HCT116 (cell line): Measurements from ENCODE around the gene KRTAP17-1. TPM values are rescaled to one million over a fixed set of nuclear protein-coding genes. Genes with fewer than 3 reads are reported as not detected.

Experiments used
- ATAC-seq: fragments of 200-7000 bp; cut with Tn5 transposase; 2 replicates; pipeline ENCODE4 v1.9.1; 2020; ENCODE audit warnings: mild to moderate bottlenecking, moderate library complexity
- BruUV-seq: library from RNA; stranded (reverse); fragments of 400-500 nt; replicated peaks from 2 replicates; lab custom pipeline; 2021; lab: Mats Ljungman, UMichigan
- CTCF ChIA-PET: fragments of 300-600 bp; sonication (Branson Sonifier 250); formaldehyde crosslinking; loops from one replicate; lab custom pipeline; 2021; ENCODE audit warnings: antibody characterized with exemption; lab: Charles Lee
- POLR2A ChIA-PET: fragments of 300-600, 350-600 bp; sonication (Branson Sonifier 250); formaldehyde crosslinking; loops from one replicate; lab custom pipeline; 2021; ENCODE audit warnings: antibody characterized with exemption; lab: Charles Lee
- RAD21 ChIA-PET, 2 experiments: fragments of 300-600 bp; sonication (Branson Sonifier 250); formaldehyde crosslinking; loops; one replicate each; lab custom pipeline; 2023; ENCODE audit warnings: low total read pairs in 2 of 2; ENCODE audit not compliant: uncharacterized antibody in 2 of 2, unreplicated experiment in 2 of 2, low non-redundant PET in 1 of 2; lab: Charles Lee
- DNase-seq: peaks from one replicate; pipeline ENCODE4 v3.0.0-alpha.2; 2010; ENCODE audit warnings: low read depth, low spot score
- H2AFZ ChIP-seq: fragments of 200-600 bp; shearing (Covaris generic), sonication (generic); 2 replicates; pipeline ENCODE4 v1.6.1; 2017; ENCODE audit warnings: low read depth, mixed run types, mixed read lengths, antibody characterized with exemption, low read length; ENCODE audit not compliant: poor library complexity, severe bottlenecking
- H3K27ac ChIP-seq: 2 replicates; pipeline ENCODE4 v1.5.1; 2012; ENCODE audit warnings: low read depth, low read length
- H3K27me3 ChIP-seq: fragments of 200-600 bp; sonication (generic); 2 replicates; pipeline ENCODE4 v1.6.1; 2016; ENCODE audit warnings: mixed run types, low read length, mixed read lengths; ENCODE audit not compliant: insufficient read depth
- H3K36me3 ChIP-seq, 2 experiments: fragments of 200-500 bp in 1 of 2; fragments of 200-600 bp in 1 of 2; sonication (Bioruptor generic) in 1 of 2; sonication (generic) in 1 of 2; 2 replicates each; pipeline versions ENCODE4 v1.5.1 to v1.6.1; 2014 to 2016; ENCODE audit warnings: low read length in 2 of 2, inconsistent platforms in 1 of 2, mixed read lengths in 1 of 2, mixed run types in 1 of 2; ENCODE audit not compliant: insufficient read depth in 2 of 2, control insufficient read depth in 1 of 2
- H3K4me1 ChIP-seq, 2 experiments: fragments of 200-600 bp in 1 of 2; sonication (generic) in 1 of 2; 2 replicates each; pipeline versions ENCODE4 v1.5.1 to v1.6.1; 2012 to 2017; ENCODE audit warnings: low read length in 2 of 2, inconsistent platforms in 1 of 2, mild to moderate bottlenecking in 1 of 2, mixed read lengths in 1 of 2, mixed run types in 1 of 2, moderate library complexity in 1 of 2; ENCODE audit not compliant: insufficient read depth in 2 of 2, control insufficient read depth in 1 of 2
- H3K4me2 ChIP-seq: fragments of 200-600 bp; sonication (generic); 2 replicates; pipeline ENCODE4 v1.6.1; 2017; ENCODE audit warnings: mixed run types, low read length, mixed read lengths
- H3K4me3 ChIP-seq, 2 experiments: fragments of 200-600 bp in 1 of 2; sonication (generic) in 1 of 2; replicated peaks in 1 of 2; 2 replicates each; pipeline ENCODE4 v1.5.1; 2011 to 2016; ENCODE audit warnings: low read length in 2 of 2, control low read depth in 1 of 2, low read depth in 1 of 2, mild to moderate bottlenecking in 1 of 2, mixed read lengths in 1 of 2, mixed run types in 1 of 2
- H3K79me2 ChIP-seq: fragments of 200-600 bp; sonication (generic); 2 replicates; pipeline ENCODE4 v1.6.1; 2017; ENCODE audit warnings: mild to moderate bottlenecking, mixed run types, low read length, moderate library complexity, mixed read lengths; ENCODE audit not compliant: insufficient read depth
- H3K9ac ChIP-seq: fragments of 200-600 bp; sonication (generic); 2 replicates; pipeline ENCODE4 v1.6.1; 2016; ENCODE audit warnings: low read length, mixed read lengths
- H3K9me2 ChIP-seq: fragments of 200-600 bp; sonication (generic), shearing (Covaris generic); 2 replicates; pipeline ENCODE4 v1.6.1; 2017; ENCODE audit warnings: mixed run types, mild to moderate bottlenecking, moderate library complexity; ENCODE audit not compliant: insufficient read depth
- H3K9me3 ChIP-seq, 2 experiments: fragments of 200-500 bp in 1 of 2; fragments of 200-600 bp in 1 of 2; sonication (Bioruptor generic) in 1 of 2; sonication (generic) in 1 of 2; 2 replicates each; pipeline ENCODE4 v1.6.1; 2014 to 2017; ENCODE audit warnings: low read length in 2 of 2, mixed read lengths in 2 of 2, inconsistent platforms in 1 of 2, low read depth in 1 of 2, mild to moderate bottlenecking in 1 of 2, mixed run types in 1 of 2, moderate library complexity in 1 of 2; ENCODE audit not compliant: control insufficient read depth in 1 of 2, insufficient read depth in 1 of 2
- H4K20me1 ChIP-seq: fragments of 200-600 bp; sonication (generic), shearing (Covaris generic); 2 replicates; pipeline ENCODE4 v1.6.1; 2017; ENCODE audit warnings: mixed run types, mild to moderate bottlenecking, moderate library complexity; ENCODE audit not compliant: insufficient read depth
- ATF3 ChIP-seq: IDR thresholded peaks from 2 replicates; pipeline ENCODE4 v1.6.1; 2012
- JUND ChIP-seq: IDR thresholded peaks from 2 replicates; pipeline ENCODE4 v1.6.1; 2012
- MAX ChIP-seq: IDR thresholded peaks from 2 replicates; pipeline ENCODE4 v1.6.1; 2012
- POLR2A ChIP-seq: IDR thresholded peaks from 2 replicates; pipeline ENCODE4 v1.7.0; 2011; ENCODE audit warnings: borderline replicate concordance; ENCODE audit not compliant: insufficient read depth, insufficient read length; ENCODE audit errors: extremely low read depth
- POLR2AphosphoS5 ChIP-seq: IDR thresholded peaks from 2 replicates; pipeline ENCODE4 v1.6.1; 2011; ENCODE audit warnings: mild to moderate bottlenecking, low read depth, low read length, moderate library complexity
- SP1 ChIP-seq: IDR thresholded peaks from 2 replicates; pipeline ENCODE4 v1.6.1; 2012; ENCODE audit warnings: low read depth
- SRF ChIP-seq: IDR thresholded peaks from 2 replicates; pipeline ENCODE4 v1.6.1; 2012; ENCODE audit warnings: low read depth
- intact Hi-C: fragments of 100-400 bp; cut with micrococcal nuclease; formaldehyde crosslinking; loops from 2 replicates; pipeline ENCODE4 v1.10.0; 2022
- total RNA-seq: library from RNA; stranded (reverse); gene quantifications from one replicate; pipeline ENCODE4 v1.2.1, GENCODE V29; 2021; ENCODE audit not compliant: unreplicated experiment

KRTAP17-1 gene
- total RNA-seq, 1 experiment from 2014 or later = not detected

GRCh38 chr17:41345992-41346391 lies 30.5 kb upstream of the KRTAP17-1 start:
- H3K36me3 ChIP-seq = no peaks in the 10 kb centered on the region
- intact Hi-C loops = no loop called here
- no peaks in the 10 kb centered on the region for H4K20me1 ChIP-seq
- no peak overlapping the region for H2AFZ ChIP-seq
- TF ChIP-seq POLR2A = no peak
- no peak for TF ChIP-seq JUND
- BruUV-seq = no TSS peak
- ATAC-seq = no peak
- RAD21 ChIA-PET = no interaction called here
- no peak overlapping the region for H3K4me2 ChIP-seq
- POLR2A ChIA-PET = no interaction called here
- peaks cover 3 to 9% of the 10 kb centered on the region in 2 experiments; a peak in 1 of 4 replicates for H3K9me3 ChIP-seq
- CTCF ChIA-PET = no interaction called here
- no peaks in the 10 kb centered on the region for H3K9me2 ChIP-seq
- no peaks in the 10 kb centered on the region for H3K4me1 ChIP-seq
- DNase-seq = no peak
- no peak overlapping the region for H3K27ac ChIP-seq
- H3K27me3 ChIP-seq = no peaks in the 10 kb centered on the region
- H3K4me3 ChIP-seq = no peak overlapping the region
- H3K9ac ChIP-seq = no peak overlapping the region
- H3K79me2 ChIP-seq = no peaks in the 10 kb centered on the region

DNA sequence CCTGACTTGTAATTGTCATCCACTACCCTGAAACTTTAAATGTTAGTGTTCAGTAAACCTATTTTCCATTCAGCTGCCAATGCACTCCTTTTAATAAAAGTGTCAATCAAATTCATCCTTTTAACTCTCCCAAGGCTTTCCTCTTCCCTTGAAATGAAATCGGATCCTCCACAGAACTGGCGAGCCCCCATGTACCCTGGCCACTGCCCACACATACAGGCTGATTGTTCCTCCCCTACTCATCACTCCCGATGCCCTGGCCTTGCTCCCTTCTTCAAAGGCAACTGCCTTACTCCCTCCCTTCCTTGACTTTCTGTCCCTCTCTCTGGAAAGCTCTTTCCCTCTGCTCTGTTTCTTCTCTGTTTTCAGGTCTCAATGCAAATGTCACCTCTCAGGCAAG lies 27.5 kb upstream of the KRTAP17-1 start:
- Histone ChIP-seq H3K27ac (no peak overlapping the region), H2AFZ (no peak overlapping the region), H3K4me1 (no peaks in the 10 kb centered on the region), H3K4me3 (no peak overlapping the region), H3K9ac (no peak overlapping the region), H4K20me1 (no peaks in the 10 kb centered on the region), H3K36me3 (no peaks in the 10 kb centered on the region), H3K9me3 (peaks cover 3 to 9% of the 10 kb centered on the region in 2 experiments; a peak in 1 of 4 replicates), H3K27me3 (no peaks in the 10 kb centered on the region), H3K79me2 (no peaks in the 10 kb centered on the region), H3K4me2 (no peak overlapping the region), H3K9me2 (no peaks in the 10 kb centered on the region)
- TF ChIP-seq ATF3 = no peak
- no peak for TF ChIP-seq SRF
- TF ChIP-seq POLR2AphosphoS5 = no peak
- TF ChIP-seq MAX = no peak
- TF ChIP-seq SP1 = no peak
- no peak for DNase-seq
- CTCF ChIA-PET = no interaction called here
- no peak for ATAC-seq
- intact Hi-C loops = no loop called here
- POLR2A ChIA-PET = no interaction called here
- no TSS peak for BruUV-seq
- RAD21 ChIA-PET = no interaction called here
